AML-193 (cell line): ENCODE measurements around the gene ELMOD2.

ENCODE experiments used
- DNase-seq, 2 experiments: peaks; one replicate each; lab custom pipeline; 2025; lab: John Stamatoyannopoulos, UW

The ELMOD2 gene

DNA sequence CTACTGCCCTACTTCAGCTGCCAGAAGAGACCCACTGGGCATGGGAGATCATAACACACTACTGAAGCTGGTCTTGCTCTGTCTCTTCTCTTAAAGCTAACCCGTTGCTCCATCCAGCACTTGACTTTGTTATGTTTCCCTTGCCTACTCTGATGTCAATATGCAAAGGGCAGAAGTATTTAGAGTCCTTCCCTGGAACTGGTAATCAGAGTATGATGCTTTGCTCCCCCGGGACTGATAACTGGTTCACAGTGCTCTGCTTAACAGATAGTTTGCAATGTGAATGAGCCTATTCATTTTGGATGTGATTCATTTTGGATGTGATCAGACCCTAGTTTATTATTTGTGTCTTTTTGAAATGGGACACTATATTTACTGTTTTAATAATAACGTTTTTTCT, 57.1 kb downstream of the ELMOD2 start:
- no peak for DNase-seq

DNA sequence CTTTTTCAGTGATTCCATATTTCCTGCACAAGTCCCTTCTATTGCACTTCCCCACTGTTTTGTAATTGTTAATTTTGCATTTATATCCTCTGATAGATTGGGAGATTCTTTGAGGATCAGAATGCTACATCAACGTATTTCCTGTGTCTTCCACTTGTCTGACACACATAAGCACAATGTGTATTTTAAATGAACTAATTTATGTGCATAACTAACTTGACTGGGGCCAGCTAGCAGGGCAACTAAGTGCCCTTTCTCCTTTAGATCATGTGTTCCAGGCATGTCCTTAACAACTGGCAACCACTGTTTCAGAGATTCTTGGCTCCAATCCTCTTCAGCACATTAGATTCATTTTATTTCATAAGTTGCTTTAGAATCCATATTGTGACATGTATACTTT, 60.5 kb downstream of the ELMOD2 start:
- no peak for DNase-seq

DNA sequence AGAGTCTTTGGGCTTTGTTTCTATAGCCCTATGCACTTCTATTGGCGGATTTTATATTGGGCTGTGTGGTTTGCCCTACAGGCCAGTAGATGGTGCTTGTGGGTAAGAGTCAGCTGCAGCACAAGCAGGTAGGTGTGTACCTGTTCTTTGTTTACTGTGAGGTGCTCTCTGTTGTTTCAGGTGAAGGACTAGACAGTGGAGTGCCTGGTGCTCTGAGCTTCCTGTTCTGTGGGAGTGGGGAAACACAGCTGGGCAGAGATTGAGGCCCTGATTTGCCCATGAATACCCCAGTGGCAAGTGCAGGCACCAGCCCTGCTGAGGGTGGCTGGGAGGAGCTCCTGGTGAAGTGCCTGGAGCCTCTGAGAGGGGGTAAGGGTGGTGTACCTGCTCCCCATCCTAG, 71.1 kb downstream of the ELMOD2 start:
- DNase-seq = no peak

DNA sequence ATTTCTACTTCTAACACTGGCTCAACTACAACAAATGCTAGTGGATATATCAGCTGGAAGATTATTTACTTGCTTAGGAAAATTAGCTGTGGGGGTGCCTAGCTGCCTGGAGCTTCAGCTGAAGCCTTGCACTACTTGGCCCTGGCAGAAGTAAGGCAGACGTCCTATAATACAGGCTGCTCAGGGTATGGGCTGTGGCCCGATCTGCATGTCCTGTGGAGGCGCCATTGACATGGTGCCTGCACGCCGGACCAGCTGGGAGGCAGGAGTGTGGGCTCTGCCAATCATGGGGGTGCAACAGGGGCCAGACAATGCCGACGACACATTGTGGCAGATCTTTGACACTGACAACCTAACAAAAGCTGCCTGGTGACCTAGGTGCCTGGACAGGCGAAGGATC, 76.4 kb downstream of the ELMOD2 start:
- no peak for DNase-seq

DNA sequence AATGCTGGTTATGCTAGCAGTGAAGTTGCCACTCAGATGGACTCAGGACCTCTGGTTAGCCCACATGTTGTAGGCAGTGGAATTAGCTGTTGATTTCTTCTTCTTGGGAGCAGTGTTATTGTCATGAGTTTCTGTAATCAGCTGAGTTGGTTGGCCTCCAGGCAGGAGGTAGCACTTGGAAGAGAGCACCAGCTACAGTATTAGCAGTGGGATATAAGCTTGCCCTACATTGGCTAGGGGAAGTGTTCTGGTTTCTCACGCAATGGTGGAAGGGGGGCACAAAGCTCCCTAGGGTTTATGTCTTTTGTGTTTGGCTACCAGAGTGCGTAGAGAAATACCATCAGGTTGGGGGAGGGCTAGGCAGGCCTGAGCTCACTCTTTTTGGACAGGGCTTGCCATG, 78.7 kb downstream of the ELMOD2 start:
- no peak for DNase-seq

DNA sequence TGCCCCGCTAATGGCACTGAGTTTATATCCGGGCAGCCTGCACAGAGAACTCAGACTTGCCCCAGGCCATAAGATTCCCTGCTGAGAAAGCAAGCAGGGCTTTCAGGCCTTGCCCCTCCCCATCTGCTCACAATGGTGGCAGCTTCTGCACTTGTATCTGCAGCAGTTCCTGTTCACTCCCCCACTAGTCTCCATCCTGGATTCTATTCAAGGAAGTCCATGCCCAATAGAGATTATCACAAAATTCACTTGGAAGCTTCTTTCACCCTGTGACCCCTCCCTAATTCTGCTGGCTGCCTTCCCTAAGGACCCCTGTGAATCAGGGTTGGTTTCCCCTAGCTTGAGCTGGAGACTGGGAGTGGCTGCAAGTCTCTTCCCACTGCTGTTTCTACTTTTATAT, 79.3 kb downstream of the ELMOD2 start:
- DNase-seq = no peak
